ENCODE measurements around the gene CDKAL1.

The CDKAL1 gene

DNA sequence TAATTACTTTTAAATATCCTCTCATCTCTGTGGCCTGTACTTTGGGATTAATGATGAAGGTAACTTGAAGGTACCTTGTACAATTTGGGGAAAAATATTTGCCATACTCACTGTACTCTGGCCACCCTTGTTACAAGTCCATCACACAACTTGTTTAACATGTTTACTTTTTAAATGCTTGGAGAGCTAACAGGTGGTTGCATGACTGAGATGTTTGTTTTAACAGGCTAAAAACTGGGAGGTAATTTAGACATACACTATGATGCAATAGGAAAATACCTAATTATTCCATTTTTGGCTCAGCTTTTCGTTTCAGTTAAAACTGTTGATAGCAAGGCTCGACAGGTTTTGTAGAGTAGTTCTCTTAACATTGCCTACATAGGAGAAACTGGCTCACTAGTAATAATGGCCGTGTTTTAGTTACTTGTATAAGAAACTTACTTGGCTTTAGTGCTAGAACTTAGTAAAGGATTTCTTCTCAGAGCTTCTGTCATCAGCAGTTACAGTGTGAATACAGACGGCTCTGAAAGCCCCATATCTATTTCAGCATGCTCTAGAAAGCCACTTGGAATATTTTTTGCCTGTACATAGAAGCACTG lies 569.5 kb downstream of the CDKAL1 start:
- DNase-seq (ENCODE audit: low spot score) = no peak

DNA sequence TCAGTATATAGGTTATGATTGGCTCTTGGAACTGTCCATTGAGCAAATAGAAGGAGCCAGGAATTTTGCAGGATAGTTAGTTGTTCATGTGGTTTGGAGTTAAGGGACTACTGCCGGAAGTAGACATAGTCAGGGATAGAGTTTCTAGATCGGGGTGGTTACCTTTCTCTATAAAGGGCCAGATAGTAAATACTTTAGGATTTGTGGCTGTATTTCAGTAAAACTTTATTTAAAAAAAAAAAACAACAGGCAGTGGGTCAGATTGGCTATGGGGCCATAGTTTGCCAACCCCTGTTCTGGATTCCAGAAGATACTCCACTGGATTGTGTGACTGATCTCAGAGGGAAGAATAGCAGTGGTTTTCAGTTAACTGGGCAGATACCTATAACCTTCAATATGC lies 570.0 kb downstream of the CDKAL1 start:
- no peak for DNase-seq (ENCODE audit: low spot score)

DNA sequence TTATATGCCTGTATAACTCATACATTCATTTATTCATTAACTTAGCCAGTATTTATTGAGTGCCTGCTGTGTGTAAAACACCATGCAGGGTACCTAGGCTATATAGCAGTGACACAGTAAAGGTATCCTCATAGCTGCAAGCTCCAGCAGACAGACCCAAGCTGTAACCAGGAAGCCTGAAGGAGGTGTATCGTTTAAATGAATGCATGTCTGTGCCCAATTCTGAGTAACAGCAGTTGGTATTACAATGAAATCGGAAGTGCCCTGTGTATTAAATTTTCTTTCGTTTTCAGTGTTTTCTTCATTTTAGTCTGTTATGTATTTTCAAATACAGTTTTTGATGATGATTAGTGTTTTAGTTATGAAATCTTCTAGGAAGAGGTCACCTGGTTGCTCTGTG lies 573.5 kb downstream of the CDKAL1 start:
- no peak for DNase-seq (ENCODE audit: low spot score)

DNA sequence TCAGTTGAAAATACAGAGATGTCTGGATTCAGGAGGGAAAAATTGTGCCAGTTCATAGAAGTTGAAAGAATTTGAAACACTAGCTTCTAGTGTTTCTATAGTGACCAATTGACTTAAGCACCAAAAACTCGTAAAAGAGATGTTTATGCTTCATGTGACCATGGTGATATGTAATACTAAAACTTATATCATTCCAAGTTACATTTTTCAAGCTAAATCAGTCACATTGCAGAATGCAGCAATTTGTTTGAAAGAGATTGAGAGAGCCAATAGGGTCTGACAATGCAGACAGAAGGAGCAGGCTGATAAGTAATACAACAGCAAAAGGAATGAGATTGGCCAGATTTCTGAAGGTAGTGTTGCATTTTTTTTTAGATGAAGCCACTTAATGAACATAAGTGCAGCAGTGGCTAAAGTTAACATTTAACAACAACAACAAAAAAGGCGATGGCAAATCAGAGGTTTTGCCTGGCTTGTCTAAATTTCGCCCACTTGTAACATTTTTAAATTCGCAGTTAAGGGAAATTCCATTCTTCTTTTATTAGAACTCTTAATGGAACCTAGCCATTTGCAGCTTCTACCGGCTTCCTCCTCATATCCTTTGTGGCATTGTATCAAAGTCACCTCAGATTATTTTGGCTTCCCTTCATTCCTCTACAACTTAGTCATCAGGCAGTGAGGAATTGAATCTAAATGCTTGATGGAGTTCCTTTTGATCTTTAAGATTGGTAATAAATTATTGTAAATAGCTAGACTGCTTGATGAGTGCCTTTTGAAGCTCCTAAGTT lies 575.3 kb downstream of the CDKAL1 start:
- DNase-seq (ENCODE audit: low spot score) = no peak

DNA sequence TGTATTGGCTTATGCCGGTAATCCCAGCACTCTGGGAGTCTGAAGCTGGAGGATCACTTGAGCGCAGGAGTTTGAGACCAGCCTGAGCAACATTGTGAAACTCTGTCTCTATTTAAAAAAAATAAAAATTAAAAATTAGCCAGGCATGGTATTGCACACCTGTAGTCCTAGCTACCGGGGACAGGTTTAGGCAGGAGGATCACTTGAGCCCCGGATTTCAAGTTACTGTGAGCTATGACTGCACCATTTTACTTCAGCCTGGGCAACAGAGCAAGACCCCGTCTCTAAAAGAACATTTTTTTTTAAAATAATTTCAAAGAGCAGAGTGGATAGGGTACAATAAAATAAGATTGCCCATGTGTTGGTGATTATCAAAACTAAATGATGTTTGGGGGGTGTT lies 576.4 kb downstream of the CDKAL1 start:
- no peak for DNase-seq (ENCODE audit: low spot score)

DNA sequence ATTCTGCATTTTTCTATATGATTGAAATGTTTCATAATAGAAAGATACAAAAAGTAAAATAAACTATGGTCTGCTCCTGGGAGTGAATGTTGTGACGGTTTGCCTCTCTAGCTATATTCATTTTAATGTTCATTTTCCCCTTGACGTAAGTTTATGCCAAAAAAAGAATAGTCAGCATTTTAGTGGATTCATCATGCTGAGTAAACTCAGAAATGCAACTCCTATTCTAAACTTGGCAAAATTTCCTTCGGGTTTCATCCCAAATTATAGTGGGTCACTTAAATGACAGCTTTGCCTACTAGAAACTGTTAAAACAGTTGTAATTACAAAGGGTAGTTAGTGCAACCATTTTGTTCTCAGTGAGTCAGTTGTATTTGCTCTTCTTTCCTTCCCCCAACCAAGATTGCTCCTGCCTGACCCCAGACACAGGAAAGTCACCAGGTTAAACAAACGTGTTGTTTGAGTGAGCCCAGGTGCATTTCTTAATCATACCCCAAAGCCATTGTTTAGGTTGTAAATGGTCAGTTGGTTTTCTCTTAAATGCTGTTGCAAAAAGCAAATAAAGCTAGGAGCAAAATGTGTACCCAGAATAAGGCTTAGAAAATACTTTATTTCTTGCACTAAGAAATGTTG lies 577.0 kb downstream of the CDKAL1 start:
- DNase-seq (ENCODE audit: low spot score) = no peak

DNA sequence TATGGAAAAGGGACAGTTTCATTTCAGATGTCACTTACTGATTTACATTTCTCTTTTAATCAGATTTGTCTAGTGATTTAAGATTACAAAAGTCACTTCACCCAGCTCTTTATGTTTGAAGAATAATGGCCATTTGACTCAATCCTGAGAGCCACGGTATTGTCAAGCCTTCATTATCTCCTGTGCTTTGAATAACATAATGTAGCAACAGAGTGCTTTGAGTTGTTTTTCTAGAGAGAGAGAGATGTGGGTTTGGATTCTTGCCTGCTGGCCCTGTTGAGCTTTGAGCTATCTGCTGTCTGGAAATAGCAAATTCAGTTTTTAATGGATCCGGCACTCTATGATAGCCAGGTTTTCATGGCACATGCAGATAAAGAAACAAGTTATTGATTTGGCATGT lies 580.9 kb downstream of the CDKAL1 start:
- DNase-seq (ENCODE audit: low spot score) = no peak

DNA sequence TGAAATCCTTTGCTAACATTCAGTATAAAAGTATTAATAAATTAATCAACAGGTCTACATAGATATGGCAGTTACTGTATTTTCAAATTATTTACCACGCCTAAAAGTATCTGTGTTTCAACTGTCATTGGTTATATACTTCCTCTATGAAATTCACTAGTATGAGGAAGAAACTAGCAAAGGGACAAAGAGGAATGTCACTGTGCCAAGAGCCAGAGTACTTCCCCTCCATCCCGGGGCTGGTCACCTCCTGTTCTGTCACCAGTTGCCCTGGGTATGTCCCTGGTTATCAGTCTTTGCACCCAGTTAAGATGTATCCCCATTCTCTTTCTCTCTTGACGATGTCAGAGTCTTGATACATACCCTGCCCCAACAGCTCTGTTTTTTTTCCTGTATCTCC lies 582.5 kb downstream of the CDKAL1 start:
- no peak for DNase-seq (ENCODE audit: low spot score)

DNA sequence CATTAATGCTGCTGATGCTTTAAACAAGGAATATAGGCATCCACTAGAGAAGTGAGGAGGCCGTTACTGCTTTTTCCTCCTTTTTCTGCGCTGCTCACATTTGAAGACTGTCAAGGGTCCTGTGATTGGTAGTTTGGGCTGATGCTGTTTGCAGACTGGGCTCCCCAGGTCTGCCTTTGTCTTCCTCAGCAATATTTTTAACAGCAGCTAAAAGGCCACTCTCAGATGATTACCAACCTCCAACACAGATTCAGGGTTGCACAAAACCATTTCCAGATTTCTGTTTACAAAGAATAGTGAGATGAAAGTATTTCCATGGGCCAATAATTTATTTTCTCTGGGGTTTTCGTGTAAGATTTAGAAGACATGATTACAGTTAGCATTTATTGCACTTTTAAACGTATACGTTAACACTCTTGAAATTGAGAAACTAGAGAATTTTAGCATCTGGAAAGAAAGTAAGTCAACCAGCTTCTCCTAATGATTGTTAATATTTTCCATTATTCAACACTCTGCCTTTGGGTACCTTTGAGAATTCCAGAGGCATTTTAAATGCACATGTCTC lies 584.0 kb downstream of the CDKAL1 start:
- no peak for DNase-seq (ENCODE audit: low spot score)

DNA sequence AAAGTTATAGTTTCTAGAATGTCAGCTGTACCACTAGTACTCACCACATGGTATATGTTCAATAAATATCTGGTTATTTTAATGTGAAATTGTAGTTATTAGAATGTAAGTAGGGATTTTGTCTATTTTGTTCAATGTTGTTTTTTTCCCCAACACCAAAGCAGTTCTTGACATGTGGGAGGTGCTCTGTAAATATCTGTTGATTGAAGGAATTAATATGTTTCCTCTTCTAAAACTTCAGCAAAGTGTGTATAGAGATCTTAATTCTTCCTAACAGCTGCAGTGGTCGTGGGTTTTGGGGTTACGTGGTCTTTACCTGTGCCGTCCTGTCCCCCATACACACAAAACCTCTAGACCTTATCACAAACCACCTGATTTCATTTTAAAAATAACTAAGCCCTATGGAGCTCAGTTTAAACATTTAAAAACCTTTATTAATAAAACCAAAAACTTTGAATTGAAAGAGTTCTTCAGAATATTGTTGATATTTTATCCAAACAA lies 587.4 kb downstream of the CDKAL1 start:
- no peak for DNase-seq (ENCODE audit: low spot score)

DNA sequence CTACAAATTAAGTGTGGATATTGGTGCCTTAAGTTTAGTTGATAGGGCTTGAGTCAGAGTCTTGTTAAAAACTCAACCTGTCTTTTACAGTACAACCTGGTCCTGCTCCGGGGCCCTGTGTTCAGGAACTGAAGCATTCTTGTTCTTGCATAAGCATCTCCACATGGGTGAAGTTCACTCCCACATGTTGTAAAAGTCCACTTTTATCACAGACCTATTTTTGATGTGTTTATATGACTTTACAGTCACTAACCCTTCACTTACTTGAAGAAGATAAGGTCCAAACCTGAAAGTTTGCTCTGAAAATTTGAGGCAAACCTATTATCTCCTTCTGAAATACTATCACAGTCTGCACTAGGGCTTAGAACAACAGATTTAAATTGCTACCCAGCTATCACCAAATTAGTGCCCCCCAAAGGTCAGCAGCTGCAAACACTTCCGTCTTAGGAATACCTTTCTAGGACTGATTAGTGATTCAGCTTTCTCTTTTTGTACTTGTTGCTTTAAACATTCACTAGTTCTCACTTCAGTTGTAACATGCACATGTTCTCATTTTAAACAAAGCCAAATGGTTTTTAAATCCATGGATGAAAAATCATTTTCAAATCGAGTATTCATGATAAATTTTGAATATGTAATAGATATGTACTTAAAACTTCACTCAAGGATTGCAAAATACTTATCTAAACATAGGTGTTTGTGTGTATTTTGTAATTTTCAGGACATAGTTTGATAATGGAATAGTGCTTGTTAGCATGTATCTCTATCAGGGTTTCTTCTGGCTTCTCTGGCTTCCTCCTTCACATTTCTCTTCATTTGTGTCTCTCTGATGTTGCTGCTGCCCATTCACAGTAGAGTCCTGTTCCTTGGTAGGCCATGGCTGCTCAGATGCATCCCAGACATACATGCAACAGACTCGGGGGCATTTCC lies 589.5 kb downstream of the CDKAL1 start:
- DNase-seq (ENCODE audit: low spot score) = no peak

DNA sequence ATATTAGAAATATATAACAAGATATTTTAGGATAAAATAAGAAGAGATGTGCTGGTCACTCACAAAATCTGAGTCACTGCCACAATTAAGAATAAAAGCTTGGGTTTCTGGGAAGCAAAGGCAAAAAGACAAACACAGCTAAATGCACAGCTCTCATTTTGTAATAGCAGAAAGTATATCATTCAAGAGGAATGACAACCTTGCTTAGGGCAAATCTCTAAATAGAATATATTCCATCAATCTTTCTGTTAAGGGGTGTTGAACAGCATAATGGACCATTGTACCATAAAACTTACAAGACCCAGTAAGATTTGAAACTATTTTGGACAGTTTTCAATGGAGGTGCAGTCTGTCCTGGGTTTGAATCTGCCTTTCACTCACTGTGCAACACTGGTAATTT lies 594.3 kb downstream of the CDKAL1 start:
- no peak for DNase-seq (ENCODE audit: low spot score)

DNA sequence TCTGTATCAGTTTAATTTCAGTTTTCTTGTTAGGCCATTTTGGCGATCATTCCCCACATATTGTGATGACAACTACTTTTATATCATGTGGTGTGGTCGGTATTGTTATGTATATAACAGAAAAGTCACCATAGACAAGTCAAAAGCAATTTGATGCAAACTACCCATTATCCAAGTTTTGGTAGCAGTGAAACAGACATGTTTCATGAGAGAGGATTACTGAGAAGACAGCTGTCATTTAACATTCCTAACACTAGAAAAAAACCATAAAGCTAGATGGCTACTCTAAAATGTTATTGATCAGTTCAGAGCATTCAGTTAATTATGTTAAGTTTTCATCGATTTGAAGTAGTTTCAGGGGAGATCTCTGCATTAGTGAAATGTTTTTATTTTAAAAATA lies 597.1 kb downstream of the CDKAL1 start:
- DNase-seq (ENCODE audit: low spot score) = no peak

DNA sequence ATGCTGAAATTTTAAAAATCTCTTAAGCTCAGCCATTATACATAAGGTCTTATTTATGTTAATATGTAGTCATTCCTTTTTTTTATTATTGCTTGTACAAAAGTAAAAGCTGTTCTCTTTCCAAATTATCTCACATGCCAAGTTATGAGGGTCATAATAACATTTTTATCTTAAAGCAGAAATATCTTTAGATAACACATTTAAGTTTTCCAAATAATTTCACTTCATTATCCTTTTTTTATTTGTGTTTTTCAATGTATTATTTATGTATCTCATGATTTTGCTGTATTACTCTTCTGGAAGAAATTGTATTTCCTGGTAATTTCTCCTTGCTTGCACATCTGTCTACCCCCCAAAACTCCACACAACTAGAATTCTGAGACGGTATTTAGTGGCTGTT lies 598.2 kb downstream of the CDKAL1 start:
- no peak for DNase-seq (ENCODE audit: low spot score)

DNA sequence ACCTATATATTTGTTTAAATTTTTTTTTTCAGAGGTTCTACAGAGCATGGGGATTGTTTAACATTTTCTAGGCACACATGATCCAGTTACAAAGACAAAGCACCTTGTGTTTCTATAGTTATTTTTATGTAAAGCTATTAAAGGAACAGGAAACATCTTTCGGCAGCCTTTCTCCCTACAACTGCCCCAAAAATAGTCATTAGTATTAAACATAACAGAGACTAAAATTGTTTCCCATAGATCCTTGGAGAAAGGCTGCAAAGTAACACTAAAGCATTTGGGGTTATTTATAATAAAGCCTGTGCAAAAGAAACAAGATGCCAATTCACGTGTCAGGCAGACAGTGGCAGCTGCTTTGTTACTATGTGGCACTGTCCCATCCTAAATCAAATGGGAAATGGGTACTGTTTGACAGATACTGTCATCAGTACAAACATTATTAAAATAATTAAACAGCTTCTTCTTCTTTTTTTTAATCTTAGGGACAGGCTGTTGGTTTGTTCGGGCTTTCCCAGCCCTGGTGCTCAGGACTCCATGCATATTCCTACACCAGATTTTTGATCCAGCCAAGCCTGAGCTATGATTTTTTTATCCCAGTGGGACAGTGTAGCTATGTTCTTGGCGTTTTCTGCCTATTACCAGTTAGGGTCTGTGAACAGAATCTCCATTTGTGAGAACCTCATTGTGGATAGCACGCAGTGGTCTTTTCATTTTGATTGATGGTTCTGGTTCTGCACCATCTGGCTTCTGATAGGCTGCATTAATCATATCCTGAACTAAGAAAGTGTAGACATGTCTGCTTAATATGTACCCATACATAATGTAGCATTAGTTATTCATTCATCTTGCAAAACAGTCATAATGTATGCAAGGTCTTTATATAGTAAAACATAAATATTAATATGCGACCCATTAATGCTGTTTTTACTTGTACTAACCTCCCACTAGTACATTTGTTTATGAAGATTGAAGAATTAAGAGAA lies 598.9 kb downstream of the CDKAL1 start:
- DNase-seq (ENCODE audit: low spot score) = no peak

DNA sequence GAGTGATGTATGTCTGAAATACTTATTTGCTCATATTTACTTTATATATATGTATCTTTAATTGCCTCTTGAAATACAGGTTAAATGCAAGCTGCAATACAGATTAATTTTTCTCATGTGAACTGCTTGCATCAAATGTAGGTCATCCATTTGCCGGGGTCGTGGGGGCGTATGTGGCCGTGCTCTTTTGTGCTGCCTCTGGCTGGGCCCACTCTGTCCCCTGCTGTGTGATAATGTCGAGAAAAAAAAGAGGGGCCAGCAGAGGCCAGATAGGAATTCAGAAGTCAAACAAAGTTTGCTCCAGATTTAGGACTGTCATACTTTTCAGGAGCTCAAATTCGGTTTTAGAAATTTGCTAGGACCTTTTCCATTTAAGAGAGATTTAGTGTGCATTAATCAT lies 599.6 kb downstream of the CDKAL1 start:
- DNase-seq (ENCODE audit: low spot score) = no peak

DNA sequence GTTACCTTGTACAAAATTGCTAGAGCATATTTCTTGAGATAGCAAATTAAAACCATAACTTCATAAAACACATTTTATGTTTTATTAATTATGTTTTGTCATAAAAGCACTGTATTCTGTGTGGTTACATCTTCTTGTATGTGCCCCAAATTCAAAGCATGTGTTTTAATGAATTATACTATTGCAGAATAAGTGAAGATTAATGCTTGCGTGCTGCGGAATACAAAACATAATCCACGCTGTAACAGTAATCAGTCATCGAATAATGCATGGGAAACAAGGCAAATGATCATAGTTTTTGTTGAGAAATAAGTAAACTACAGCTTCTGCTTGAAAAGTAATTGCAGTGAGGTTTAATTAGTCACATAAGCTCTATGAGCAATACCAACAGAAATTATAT lies 600.1 kb downstream of the CDKAL1 start:
- DNase-seq (ENCODE audit: low spot score) = no peak

DNA sequence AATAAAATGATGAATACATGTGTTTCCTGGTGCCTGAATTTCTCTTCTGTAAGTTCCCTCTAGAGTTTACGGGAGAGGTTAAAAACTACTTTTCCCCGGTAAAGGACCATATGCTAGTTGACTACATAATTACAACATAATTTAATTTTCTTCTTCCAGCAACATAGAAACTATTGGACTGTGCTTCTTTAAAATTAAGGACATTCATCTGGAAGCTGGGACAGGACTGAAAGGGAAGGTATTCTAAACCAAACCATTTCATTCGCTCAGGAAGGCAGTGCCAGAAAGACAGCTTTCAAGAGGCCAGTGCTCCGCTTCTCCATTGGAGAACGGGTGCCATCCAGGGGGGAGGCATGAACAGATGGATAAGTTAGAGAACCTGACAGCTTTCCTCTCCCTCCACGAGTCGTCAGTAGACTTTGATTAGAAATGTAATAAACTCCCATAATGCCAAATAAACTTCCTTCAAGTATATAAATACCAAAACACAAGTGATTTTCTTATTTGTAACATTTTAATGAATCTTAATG lies 601.3 kb downstream of the CDKAL1 start:
- DNase-seq (ENCODE audit: low spot score) = no peak

DNA sequence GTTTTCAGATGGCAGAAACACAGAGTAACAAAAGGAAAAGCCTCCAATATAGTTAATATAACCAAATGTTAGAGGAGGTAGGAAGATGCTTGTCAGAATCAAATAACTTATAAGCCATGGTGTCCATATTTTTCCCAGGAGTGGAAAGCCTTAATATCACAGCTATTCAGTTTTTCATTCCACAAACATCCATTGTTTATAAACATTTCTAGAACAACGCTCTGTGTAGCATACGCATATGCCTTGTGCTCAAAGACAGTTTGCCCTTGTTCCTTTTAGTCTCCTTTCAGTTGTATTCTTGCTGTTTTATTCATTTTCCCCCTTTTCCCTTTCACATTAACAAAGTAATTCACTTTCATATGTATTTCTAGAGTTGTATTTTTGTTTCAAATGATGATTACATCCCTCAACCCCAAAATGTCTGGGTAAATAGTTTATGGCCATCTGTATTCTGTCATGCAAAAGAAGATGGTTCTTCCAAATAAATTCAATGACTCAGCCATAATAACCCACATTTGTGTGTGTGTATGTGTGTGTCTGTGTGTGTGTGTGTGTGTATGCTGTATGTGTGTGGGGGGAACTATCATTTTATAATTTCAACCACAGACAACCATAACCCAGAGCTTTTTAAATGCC lies 603.6 kb downstream of the CDKAL1 start:
- no peak for DNase-seq (ENCODE audit: low spot score)

Data from CD4-positive, alpha-beta T cell treated with Interleukin-15 for 4 hours (primary cell).